ENCODE measurements around the gene SKAP2.

The SKAP2 gene

GRCh38 chr7:26630361-26630760 is 234.0 kb downstream of the SKAP2 start:
- DNase-seq: no peak

GRCh38 chr7:26629696-26630095 is 234.7 kb downstream of the SKAP2 start:
- no peak for DNase-seq

GRCh38 chr7:26627891-26628341 is 236.5 kb downstream of the SKAP2 start:
- DNase-seq: peak; percentile 14

GRCh38 chr7:26627221-26627620 is 237.2 kb downstream of the SKAP2 start:
- no peak for DNase-seq

- no peak for DNase-seq
Measured at GRCh38 chr7:26626687-26627086, 237.7 kb downstream of the SKAP2 start.

- no peak for DNase-seq
Measured at GRCh38 chr7:26626156-26626555, 238.2 kb downstream of the SKAP2 start.

- DNase-seq: no peak
Measured at GRCh38 chr7:26625286-26625685, 239.1 kb downstream of the SKAP2 start.

GRCh38 chr7:26624839-26625238 is 239.6 kb downstream of the SKAP2 start:
- no peak for DNase-seq

- DNase-seq: no peak
Measured at GRCh38 chr7:26624431-26624830, 240.0 kb downstream of the SKAP2 start.

GRCh38 chr7:26620352-26620751 is 244.0 kb downstream of the SKAP2 start:
- no peak for DNase-seq

GRCh38 chr7:26619348-26619984 is 244.9 kb downstream of the SKAP2 start:
- no peak for DNase-seq

- no peak for DNase-seq
Measured at GRCh38 chr7:26618898-26619297, 245.5 kb downstream of the SKAP2 start.

GRCh38 chr7:26618449-26618848 is 245.9 kb downstream of the SKAP2 start:
- DNase-seq: no peak
